Effector memory CD4-positive, alpha-beta T cell (primary cell): Measurements from ENCODE around the gene RHOF.

Experiments used
- DNase-seq, 3 donors: peaks; one replicate each; pipeline ENCODE4 v3.0.0-alpha.2; 2020
- H3K27ac ChIP-seq: 2 replicates; pipeline ENCODE4 v1.7.0; 2013; ENCODE audit warnings: mild to moderate bottlenecking, low read length, moderate library complexity; ENCODE audit not compliant: insufficient read depth, poor library complexity, severe bottlenecking
- H3K27me3 ChIP-seq: replicated peaks from 2 replicates; pipeline ENCODE4 v1.7.0; 2013; ENCODE audit warnings: mild to moderate bottlenecking, low read length; ENCODE audit not compliant: insufficient read depth, control insufficient read depth, poor library complexity, severe bottlenecking
- H3K36me3 ChIP-seq: 2 replicates; pipeline ENCODE4 v1.7.0; 2013; ENCODE audit warnings: mild to moderate bottlenecking, low read length, moderate library complexity; ENCODE audit not compliant: control insufficient read depth, insufficient read depth
- H3K4me1 ChIP-seq: 2 replicates; pipeline ENCODE4 v1.7.0; 2013; ENCODE audit warnings: low read length, mild to moderate bottlenecking; ENCODE audit not compliant: control insufficient read depth, insufficient read depth, poor library complexity, severe bottlenecking
- H3K4me3 ChIP-seq: 2 replicates; pipeline ENCODE4 v1.7.0; 2013; ENCODE audit warnings: low read length, low read depth, mild to moderate bottlenecking; ENCODE audit not compliant: insufficient read depth, poor library complexity, severe bottlenecking
- H3K9me3 ChIP-seq: 2 replicates; pipeline ENCODE4 v1.7.0; 2013; ENCODE audit warnings: mild to moderate bottlenecking, low read length, moderate library complexity; ENCODE audit not compliant: control insufficient read depth
- total RNA-seq, 3 donors: gene quantifications; one replicate each; lab custom pipeline; 2026; lab: John Stamatoyannopoulos, UW

The RHOF gene, protein sequence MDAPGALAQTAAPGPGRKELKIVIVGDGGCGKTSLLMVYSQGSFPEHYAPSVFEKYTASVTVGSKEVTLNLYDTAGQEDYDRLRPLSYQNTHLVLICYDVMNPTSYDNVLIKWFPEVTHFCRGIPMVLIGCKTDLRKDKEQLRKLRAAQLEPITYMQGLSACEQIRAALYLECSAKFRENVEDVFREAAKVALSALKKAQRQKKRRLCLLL
- 132 to 167 (median 153) reads per million in 3 donors for total RNA-seq

DNA sequence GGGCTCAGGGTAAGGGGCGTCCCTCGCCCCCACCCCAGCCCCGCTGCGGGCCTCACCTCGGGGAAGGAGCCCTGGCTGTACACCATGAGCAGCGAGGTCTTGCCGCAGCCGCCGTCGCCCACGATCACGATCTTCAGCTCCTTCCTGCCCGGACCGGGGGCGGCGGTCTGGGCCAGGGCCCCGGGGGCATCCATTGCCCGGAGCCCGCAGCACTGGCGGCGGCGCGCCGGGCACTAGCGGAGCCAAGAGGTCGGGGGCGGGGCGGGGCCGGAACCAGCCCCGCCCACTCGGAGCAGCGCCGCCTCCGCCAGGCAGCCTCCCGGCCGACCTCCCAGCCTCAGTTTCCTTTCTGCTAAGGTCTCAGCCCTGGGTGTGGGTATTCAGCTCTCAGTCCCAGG is at the start of gene RHOF:
RHOF (minus strand) TSS at position 249 of the 398 bp plus-strand sequence; CDS start at position 194, 55 bp downstream.
- Histone ChIP-seq H3K36me3 (peaks cover 13% of the 10 kb centered on the region), H3K27me3 (no peaks in the 10 kb centered on the region), H3K9me3 (no peaks in the 10 kb centered on the region), H3K4me3 (peak within 1 kb of the TSS; percentile 86), H3K27ac (peak within 1 kb of the TSS; percentile 99), H3K4me1 (peaks cover 60% of the 10 kb centered on the region)
- DNase-seq: no peak

DNA sequence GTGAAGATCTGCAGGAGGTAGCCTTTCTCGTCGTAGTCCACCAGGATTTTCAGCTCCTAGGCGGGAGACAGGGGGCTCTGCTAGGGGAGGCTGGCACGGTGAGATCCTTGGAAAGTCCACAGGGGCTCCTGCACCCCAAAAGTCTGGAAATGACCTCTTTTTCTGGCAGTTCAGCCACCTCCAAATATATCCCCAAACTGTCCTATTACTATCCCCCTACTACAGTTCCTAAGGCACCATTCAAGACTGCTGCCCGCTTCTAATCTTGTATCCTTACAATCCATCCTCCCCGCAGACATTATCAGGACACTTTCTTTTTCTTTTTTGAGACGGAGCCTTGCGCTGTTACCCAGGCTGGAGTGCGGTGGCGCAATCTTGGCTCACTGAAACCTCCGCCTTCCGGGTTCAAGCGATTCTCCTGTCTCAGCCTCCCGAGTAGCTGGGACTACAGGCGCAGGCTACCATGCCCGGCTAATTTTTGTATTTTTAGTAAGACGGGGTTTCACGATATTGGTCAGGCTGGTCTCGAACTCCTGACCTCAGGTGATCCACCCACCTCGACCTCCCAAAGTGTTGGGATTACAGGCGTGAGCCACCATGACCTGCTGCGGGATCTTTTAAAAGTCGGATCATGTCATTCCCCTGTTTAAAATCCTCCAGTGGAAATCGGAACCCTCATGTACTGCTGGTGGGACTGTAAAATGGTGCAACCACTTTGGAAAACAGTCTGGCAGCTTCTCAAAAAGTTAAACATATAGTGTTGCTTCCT is 46.7 kb upstream of the RHOF start:
- Histone ChIP-seq H3K36me3 (no peaks in the 10 kb centered on the region), H3K27ac (peak overlapping the region; percentile 44), H3K27me3 (no peaks in the 10 kb centered on the region), H3K4me1 (peaks cover 5% of the 10 kb centered on the region), H3K9me3 (no peaks in the 10 kb centered on the region), H3K4me3 (peak overlapping the region; percentile 69)
- DNase-seq: no peak

DNA sequence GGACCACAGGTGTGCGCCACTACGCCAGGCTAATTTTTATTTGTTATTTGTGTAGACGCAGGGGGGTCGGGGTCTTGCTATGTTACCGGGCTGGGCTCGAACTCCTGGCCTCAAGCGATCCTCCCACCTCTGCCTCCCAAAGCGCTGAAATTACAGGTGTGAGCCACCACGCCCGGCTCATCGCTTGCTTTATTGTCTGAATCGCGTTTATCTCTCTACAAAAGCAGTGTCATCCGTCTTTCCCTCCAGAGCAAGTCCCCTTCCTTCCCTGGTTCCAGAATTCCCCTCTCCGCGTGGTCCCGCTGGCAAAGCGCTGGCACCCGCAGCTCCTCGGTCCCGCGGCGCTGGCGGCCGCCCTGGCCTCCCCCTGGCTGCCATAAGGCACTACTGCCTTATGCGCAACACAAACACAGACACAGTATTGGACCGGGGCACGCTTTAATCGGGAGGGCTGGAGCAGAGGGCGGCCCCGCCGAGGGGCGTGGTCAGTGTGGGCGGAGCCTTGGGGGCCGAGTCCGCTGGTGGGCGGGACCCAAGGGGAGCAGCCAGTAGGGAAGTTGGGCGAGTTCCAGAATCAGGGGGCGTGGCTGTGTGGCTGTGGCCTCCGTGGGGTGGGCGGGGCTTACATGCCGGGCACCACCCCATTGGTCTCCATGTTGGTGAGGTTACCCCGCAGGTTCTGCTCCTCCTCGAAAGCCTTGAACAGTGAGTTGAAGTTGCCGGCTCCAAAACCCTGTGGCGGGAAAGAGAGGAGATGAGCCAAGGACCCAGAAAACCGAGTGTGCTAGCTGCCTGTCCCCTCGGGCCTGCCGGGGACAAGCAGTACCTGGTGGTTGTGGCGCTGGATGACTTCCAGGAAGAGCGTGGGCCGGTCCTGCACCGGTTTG is 45.9 kb upstream of the RHOF start:
- Histone ChIP-seq H3K9me3 (no peaks in the 10 kb centered on the region), H3K4me1 (peaks cover 5% of the 10 kb centered on the region), H3K4me3 (peak overlapping the region; percentile 69), H3K27me3 (no peaks in the 10 kb centered on the region), H3K27ac (peak overlapping the region; percentile 44), H3K36me3 (no peaks in the 10 kb centered on the region)
- peak; percentile 99 for DNase-seq

DNA sequence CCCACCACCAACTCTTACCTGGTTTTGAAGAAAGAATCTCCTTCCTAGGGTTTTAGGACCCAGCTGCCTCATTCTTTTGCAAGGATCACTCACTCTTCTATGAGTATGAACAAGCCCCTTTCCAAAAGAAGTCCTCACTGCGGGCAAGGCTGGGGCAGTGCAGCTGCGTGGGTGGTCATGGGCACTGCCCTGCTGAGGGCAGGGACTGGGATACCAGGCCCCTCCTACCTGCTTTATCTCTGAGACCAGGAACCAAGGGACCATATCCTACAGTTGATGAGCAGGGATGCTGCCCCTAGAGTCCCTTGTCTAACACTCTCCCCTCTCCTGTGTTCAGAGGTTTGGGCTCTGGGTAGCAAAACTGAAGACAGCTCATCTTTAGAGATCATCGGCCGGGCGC is 44.6 kb upstream of the RHOF start:
- Histone ChIP-seq H3K9me3 (no peaks in the 10 kb centered on the region), H3K27me3 (no peaks in the 10 kb centered on the region), H3K4me1 (peaks cover 5% of the 10 kb centered on the region), H3K27ac (no peak overlapping the region), H3K4me3 (no peak overlapping the region), H3K36me3 (no peaks in the 10 kb centered on the region)
- DNase-seq: no peak

DNA sequence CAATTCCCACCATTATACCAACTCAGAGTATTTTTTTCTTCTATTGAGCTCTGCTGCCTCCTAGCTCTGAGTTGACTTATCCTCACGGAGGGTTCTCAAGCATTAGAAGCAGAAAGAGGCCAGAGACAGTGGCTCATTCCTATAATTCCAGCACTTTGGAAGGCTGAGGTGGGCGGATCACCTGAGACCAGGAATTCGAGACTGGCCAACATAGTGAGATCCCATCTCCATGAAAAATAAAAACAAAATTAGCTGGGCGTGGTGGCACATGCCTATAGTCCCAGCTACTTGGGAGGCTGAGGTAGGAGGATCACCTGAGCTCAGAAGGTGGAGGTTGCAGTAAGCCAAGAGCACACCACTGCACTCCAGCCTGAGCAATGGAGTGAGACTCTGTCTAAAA is 44.2 kb upstream of the RHOF start:
- Histone ChIP-seq H3K27me3 (no peaks in the 10 kb centered on the region), H3K4me3 (no peak overlapping the region), H3K27ac (no peak overlapping the region), H3K36me3 (no peaks in the 10 kb centered on the region), H3K9me3 (no peaks in the 10 kb centered on the region), H3K4me1 (peaks cover 5% of the 10 kb centered on the region)
- DNase-seq: no peak

DNA sequence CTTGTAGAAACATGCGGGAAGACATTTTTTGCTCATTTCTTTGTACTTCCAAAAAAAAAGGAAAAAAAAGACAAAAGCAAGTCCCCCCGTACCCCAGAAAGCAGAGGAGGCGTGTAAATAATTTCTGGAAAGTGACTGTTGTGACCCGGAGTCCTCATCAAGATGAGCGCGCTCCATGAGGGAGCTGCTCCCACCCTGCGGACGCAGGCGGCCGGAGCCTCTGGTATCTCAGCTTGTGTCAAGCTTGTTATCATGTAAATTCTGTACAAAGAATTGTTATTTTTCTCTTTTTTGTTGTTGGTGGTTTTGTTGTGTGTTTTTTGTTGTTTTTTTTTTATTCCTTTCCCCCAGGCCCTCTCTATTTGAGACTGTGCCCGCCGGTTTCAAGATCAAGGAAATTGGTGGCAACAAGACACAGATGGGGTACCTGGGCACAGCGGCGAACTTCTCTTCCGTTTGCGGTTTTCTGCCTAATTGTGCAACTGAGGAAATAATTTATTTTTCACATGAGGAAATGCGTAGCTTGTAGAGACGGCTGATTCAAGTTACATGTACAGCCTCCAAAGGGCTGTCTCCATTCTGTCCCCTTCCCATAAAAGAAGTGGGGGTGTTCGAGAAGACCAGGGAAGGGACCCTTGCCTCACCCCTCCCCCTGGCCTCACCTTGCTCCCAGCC is 38.2 kb upstream of the RHOF start:
- H3K27me3 ChIP-seq: no peaks in the 10 kb centered on the region
- H3K4me3 ChIP-seq: no peak overlapping the region
- no peak for DNase-seq
- H3K4me1 ChIP-seq: no peaks in the 10 kb centered on the region
- no peak overlapping the region for H3K27ac ChIP-seq
- H3K9me3 ChIP-seq: no peaks in the 10 kb centered on the region
- peaks cover 54% of the 10 kb centered on the region for H3K36me3 ChIP-seq

DNA sequence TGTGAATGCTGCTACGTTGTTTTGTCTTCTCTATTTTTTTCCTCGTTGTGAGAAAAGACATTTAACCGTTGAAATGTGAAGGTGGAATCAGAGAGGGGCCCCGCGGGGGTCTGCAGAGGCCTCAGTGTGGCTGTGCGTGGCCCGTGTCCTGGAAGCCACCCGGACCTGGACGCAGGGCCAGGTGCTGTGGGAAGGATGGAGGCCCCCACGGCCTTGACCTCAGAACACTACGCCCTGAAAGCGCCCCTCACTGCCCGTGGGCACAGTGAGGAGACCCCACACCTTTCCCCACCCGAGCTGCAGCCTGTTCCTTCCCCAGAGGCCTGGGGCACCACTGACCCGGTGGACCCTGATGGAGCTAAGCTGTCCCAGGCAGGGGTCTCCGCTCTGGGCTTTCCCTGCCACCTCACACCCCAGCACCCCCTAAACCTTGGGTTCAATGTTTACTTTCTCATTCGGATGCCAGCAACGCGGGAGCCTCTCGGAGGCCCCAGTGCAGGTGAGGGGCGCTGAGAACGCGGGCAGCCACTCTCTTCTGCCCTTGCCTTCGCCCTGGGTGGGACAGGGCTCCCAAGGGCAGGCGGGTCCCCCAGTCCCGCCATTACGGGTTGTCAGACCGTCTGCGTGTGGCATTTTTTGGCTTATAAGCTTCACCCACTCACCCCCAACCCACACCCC is 37.2 kb upstream of the RHOF start:
- no peak overlapping the region for H3K4me3 ChIP-seq
- no peak overlapping the region for H3K27ac ChIP-seq
- H3K4me1 ChIP-seq: no peaks in the 10 kb centered on the region
- no peaks in the 10 kb centered on the region for H3K27me3 ChIP-seq
- H3K36me3 ChIP-seq: peaks cover 61% of the 10 kb centered on the region
- no peaks in the 10 kb centered on the region for H3K9me3 ChIP-seq
- no peak for DNase-seq

DNA sequence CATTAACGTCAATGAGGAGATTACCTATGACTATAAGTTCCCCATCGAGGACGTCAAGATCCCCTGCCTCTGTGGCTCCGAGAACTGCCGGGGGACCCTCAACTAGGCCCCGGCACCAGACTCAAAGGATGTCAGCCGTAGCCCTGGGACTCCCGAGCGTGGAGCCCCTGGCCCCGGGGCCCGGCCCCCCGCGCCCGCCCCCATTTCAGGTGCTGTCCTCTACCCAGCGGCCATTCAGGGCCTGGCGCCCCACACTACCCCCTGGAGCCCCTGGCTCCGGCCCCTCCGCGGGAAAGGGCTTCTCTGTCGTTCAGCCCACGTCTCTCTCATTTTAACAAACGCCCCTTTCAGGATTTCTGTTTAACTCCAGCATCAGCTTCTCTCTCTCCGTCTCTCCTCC is 36.6 kb upstream of the RHOF start:
- H3K9me3 ChIP-seq: no peaks in the 10 kb centered on the region
- no peak for DNase-seq
- H3K36me3 ChIP-seq: peaks cover 61% of the 10 kb centered on the region
- H3K4me3 ChIP-seq: no peak overlapping the region
- no peaks in the 10 kb centered on the region for H3K4me1 ChIP-seq
- H3K27ac ChIP-seq: no peak overlapping the region
- no peaks in the 10 kb centered on the region for H3K27me3 ChIP-seq

DNA sequence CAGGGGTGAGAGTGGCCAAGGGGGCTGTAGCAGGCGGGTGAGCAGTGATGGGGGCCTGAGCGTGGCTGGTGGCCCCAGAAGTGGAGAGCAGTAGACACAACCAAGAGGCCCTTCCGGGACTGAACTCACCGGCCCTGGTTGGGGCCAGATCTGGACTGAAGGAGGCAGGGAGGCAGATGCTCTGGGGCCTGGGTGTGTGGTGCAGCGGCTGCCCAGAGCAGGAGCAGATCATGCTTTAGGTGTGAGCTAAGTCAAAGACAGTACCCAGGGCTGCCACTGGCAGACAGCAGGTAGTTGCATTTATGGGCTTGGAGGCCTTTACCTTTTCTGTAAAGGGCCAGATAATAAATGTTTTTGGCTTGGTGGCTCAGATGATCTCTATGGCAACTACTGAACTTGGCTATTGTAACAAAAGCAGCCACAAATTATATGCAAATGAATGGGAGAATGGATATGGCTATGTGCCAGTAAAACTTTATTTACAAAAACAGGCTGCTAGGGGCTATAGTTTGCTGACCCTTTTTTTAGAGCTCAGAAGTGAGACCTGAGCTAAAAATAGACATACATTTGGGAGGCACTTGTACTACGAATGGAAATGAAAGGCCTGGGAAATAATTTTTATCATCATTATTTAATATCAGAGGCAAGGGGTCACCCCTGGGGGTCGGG is 35.9 kb upstream of the RHOF start:
- Histone ChIP-seq H3K36me3 (peaks cover 61% of the 10 kb centered on the region), H3K9me3 (no peaks in the 10 kb centered on the region), H3K4me1 (no peaks in the 10 kb centered on the region), H3K4me3 (no peak overlapping the region), H3K27me3 (no peaks in the 10 kb centered on the region), H3K27ac (no peak overlapping the region)
- DNase-seq: no peak
